Measurements from ENCODE around the gene OPRM1. TPM values are rescaled to one million over a fixed set of nuclear protein-coding genes. Genes with fewer than 3 reads are reported as not detected.

Gene OPRM1
- total and polyA plus RNA-seq, 9 donors: 0.11 to 0.22 TPM; not detected in 7

DNA sequence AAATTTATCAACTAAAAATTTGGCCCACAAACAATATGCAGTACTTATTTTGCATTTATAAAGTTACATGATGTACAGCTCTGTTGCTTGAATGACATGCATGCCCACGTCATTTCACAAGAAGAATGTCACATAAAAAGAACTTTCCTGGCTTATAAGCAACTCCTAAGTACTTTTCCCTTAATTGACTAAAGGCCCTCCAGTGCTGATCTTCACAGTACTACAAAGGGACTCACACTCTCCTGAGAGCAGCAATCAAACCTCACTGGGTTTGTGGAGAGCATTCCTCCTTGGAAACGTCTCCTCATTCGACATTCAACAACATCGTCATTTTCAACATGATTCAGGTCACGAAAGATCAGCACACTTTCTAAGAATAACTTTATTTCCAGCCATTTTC is 206.5 kb downstream of the OPRM1 start:
- Histone ChIP-seq H3K9me3 (replicated peaks; ENCODE audit: control insufficient read depth, low read depth, low read length) (no peaks in the 10 kb centered on the region), H3K4me3 (ENCODE audit: low read length) (no peak overlapping the region), H3K4me1 (ENCODE audit: control insufficient read depth, insufficient read depth, low read length) (peaks cover 7% of the 10 kb centered on the region), H3K27ac (ENCODE audit: low read length) (no peak overlapping the region), H3K36me3 (ENCODE audit: control insufficient read depth, insufficient read depth, low read length) (no peaks in the 10 kb centered on the region), H3K27me3 (ENCODE audit: control insufficient read depth, insufficient read depth, low read length) (no peaks in the 10 kb centered on the region)
- WGBS (ENCODE audit: insufficient coverage): 45% methylated on average over 5 of the region's 5 CpGs
- no peak for DNase-seq

DNA sequence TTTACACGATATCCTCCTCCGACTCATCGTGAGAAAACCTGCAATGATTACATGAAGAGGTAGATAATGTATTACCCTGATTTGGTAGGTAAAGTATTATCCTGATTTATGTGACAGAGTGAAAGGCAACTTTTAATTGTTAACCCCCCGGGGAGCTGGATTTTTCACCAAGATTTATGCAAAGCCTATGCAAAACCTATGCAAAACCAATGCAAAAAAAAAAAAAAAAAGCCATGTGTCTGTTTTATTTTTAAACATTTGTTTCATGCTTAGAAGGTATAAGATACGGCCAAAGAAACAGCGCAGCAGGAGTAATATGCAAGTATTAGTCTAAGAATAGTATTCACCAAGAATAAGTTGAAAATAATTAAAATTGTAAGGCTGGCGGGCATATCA is 207.7 kb downstream of the OPRM1 start:
- no peak for DNase-seq
- no CpG with 5 or more reads among the region's 7 CpGs for WGBS (ENCODE audit: insufficient coverage)
- H3K4me3 ChIP-seq (ENCODE audit: low read length): peak overlapping the region; percentile 1

DNA sequence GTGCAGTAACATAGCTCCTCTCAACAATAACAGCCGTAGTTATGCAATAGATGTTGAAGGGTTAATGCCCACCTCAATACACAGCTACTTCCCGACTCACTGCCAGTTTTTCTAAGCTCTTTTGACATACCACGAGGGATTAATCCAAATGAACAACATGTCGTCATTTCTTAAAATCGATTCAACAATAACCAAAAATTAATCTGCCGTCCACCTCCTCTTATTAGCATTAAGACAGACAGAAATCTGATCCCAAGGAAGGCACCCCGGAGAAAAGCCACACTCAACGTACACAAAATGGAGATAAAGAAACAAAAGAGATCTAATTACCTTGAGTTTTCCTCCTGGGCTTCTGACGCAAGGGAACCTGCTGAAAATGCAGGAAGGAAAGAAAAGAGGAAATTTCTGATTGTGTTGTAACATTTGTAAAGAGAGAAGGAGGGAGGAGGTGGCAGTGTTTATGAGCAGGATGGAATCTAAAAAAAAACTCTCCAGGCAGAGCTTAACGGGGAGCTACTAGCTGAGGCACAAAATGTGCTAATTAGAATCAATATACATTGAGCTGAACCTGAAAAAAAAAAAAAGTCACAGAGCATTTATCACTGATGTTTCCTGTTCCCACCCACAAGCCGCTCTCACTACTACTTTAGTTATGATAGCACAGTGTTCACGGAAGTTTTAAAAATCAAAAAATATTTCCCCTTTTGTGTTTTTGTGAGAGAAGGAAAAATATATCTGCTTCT is 208.2 kb downstream of the OPRM1 start:
- Histone ChIP-seq H3K36me3 (ENCODE audit: control insufficient read depth, insufficient read depth, low read length) (no peaks in the 10 kb centered on the region), H3K9me3 (replicated peaks; ENCODE audit: control insufficient read depth, low read depth, low read length) (no peaks in the 10 kb centered on the region), H3K27me3 (ENCODE audit: control insufficient read depth, insufficient read depth, low read length) (no peaks in the 10 kb centered on the region), H3K27ac (ENCODE audit: low read length) (peak overlapping the region; percentile 25), H3K4me3 (ENCODE audit: low read length) (peak overlapping the region; percentile 23), H3K4me1 (ENCODE audit: control insufficient read depth, insufficient read depth, low read length) (peaks cover 7% of the 10 kb centered on the region)
- DNase-seq: no peak
- WGBS (ENCODE audit: insufficient coverage): no CpG with 5 or more reads among the region's 12 CpGs

More for the DNA sequence above, 207.7 kb downstream of the OPRM1 start:
- Histone ChIP-seq H3K36me3 (ENCODE audit: control insufficient read depth, insufficient read depth, low read length) (no peaks in the 10 kb centered on the region), H3K4me1 (ENCODE audit: control insufficient read depth, insufficient read depth, low read length) (peaks cover 7% of the 10 kb centered on the region), H3K9me3 (replicated peaks; ENCODE audit: control insufficient read depth, low read depth, low read length) (no peaks in the 10 kb centered on the region), H3K27me3 (ENCODE audit: control insufficient read depth, insufficient read depth, low read length) (no peaks in the 10 kb centered on the region), H3K27ac (ENCODE audit: low read length) (no peak overlapping the region)

DNA sequence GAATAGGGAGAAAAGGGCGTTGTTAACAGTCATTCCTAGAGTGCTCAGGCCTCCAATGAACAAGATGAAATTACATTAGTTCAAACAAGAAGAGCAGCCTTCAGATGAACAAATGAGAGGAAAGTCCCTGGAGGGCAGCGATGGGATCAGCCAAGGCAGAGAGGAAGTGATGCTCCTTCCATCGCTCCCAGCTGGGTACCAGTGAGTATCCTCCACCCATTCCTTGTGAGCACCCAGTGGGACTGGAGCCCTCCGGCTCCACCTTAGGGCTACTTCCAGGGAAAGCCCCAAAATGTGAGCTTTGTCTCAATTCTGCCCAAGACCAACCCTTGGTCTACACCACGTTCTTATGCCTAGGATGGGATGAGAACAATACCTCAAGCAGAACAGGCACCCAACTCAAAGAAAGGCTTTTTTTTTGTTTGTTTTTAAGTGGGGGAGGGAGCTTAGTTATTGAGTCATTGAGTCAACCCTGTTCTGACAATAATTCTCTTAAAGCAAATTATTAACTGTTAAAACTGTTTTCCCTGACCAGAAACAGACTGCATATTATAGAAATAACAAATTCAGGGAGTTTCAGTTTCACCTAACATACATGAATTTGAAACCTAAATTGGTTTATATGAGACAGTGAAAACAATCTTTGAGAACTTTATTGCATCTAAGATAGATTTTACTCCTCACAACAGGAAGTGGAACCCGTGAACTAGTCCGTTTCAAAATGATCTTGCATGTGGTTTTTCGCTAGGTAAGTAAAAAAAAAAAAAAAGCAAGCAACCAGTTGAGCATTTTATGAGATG is 210.7 kb downstream of the OPRM1 start:
- H3K4me1 ChIP-seq (ENCODE audit: control insufficient read depth, insufficient read depth, low read length): peaks cover 4% of the 10 kb centered on the region
- H3K27me3 ChIP-seq (ENCODE audit: control insufficient read depth, insufficient read depth, low read length): no peaks in the 10 kb centered on the region
- H3K9me3 ChIP-seq (replicated peaks; ENCODE audit: control insufficient read depth, low read depth, low read length): no peaks in the 10 kb centered on the region
- H3K36me3 ChIP-seq (ENCODE audit: control insufficient read depth, insufficient read depth, low read length): no peaks in the 10 kb centered on the region
- no peak overlapping the region for H3K27ac ChIP-seq (ENCODE audit: low read length)
- DNase-seq: no peak
- WGBS (ENCODE audit: insufficient coverage): 66% methylated on average over 3 of the region's 8 CpGs
- no peak overlapping the region for H3K4me3 ChIP-seq (ENCODE audit: low read length)

DNA sequence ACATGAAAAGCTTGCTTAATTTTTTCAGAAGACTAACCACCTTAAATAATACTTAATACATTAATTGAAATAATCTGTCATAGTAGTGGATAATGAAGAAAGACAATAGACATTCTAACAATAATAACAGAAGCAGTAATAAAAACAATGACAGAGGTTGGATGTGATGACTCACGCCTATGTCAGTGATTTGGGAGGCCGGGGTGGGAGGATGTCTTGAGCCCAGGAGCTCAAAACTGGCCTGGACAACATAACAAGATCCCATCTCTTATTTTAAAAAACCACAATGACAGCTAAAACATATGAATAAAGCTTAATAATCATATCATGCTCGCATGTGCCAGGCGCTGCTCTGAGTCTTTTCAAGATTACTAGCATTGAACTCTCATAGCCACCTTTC is 212.1 kb downstream of the OPRM1 start:
- no peaks in the 10 kb centered on the region for H3K27me3 ChIP-seq (ENCODE audit: control insufficient read depth, insufficient read depth, low read length)
- H3K4me3 ChIP-seq (ENCODE audit: low read length): no peak overlapping the region
- DNase-seq: no peak
- WGBS (ENCODE audit: insufficient coverage): no CpG with 5 or more reads among the region's 4 CpGs
- H3K4me1 ChIP-seq (ENCODE audit: control insufficient read depth, insufficient read depth, low read length): peaks cover 4% of the 10 kb centered on the region
- H3K36me3 ChIP-seq (ENCODE audit: control insufficient read depth, insufficient read depth, low read length): no peaks in the 10 kb centered on the region
- no peak overlapping the region for H3K27ac ChIP-seq (ENCODE audit: low read length)
- peaks cover 5% of the 10 kb centered on the region for H3K9me3 ChIP-seq (replicated peaks; ENCODE audit: control insufficient read depth, low read depth, low read length)

DNA sequence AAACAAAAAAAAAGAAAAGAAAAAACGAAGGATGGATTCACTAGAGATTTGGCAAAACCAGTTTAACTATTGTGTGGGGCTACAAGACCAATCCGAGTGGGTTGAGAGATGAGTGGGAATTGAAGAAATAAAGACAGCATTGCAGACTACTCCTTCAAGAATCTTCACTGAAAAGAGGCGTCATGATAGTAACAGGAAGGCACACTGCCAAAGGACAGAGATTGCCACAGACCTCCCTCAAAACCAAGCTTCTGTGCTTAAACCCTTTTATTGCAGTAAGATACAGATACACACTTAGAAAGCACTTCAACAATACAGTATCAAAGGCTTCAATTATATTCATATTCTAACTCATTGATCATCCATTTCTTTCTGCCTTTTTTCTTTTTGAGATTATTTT is 213.6 kb downstream of the OPRM1 start:
- no peak overlapping the region for H3K27ac ChIP-seq (ENCODE audit: low read length)
- H3K27me3 ChIP-seq (ENCODE audit: control insufficient read depth, insufficient read depth, low read length): no peaks in the 10 kb centered on the region
- no CpG with 5 or more reads among the region's 3 CpGs for WGBS (ENCODE audit: insufficient coverage)
- H3K4me3 ChIP-seq (ENCODE audit: low read length): no peak overlapping the region
- H3K4me1 ChIP-seq (ENCODE audit: control insufficient read depth, insufficient read depth, low read length): no peaks in the 10 kb centered on the region
- H3K9me3 ChIP-seq (replicated peaks; ENCODE audit: control insufficient read depth, low read depth, low read length): peaks cover 5% of the 10 kb centered on the region
- no peaks in the 10 kb centered on the region for H3K36me3 ChIP-seq (ENCODE audit: control insufficient read depth, insufficient read depth, low read length)
- DNase-seq: no peak

DNA sequence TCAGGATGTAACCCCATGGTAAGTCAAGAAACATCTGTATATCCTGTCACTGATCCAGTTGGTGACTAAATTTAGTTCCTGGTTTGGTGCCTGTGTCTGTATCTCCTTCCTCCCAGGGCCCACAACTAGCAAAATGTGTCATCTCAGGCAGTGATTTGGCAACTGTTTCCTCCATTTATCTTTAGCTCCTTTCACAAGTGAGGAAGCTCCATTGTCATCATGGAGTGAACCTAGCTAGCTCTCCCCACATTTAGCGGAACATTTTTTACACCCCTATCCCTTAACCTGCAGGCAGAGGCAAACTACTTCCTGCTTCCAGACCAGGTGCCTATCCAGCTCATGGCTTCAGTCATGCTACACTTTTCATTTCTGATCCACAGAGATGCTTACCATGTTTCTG is 218.0 kb downstream of the OPRM1 start:
- no peaks in the 10 kb centered on the region for H3K36me3 ChIP-seq (ENCODE audit: control insufficient read depth, insufficient read depth, low read length)
- no peak overlapping the region for H3K27ac ChIP-seq (ENCODE audit: low read length)
- peak; percentile 76 for DNase-seq
- H3K9me3 ChIP-seq (replicated peaks; ENCODE audit: control insufficient read depth, low read depth, low read length): peaks cover 5% of the 10 kb centered on the region
- no peaks in the 10 kb centered on the region for H3K27me3 ChIP-seq (ENCODE audit: control insufficient read depth, insufficient read depth, low read length)
- H3K4me1 ChIP-seq (ENCODE audit: control insufficient read depth, insufficient read depth, low read length): no peaks in the 10 kb centered on the region
- H3K4me3 ChIP-seq (ENCODE audit: low read length): no peak overlapping the region
- WGBS (ENCODE audit: insufficient coverage): 100% methylated on average over 1 of the region's 1 CpG

DNA sequence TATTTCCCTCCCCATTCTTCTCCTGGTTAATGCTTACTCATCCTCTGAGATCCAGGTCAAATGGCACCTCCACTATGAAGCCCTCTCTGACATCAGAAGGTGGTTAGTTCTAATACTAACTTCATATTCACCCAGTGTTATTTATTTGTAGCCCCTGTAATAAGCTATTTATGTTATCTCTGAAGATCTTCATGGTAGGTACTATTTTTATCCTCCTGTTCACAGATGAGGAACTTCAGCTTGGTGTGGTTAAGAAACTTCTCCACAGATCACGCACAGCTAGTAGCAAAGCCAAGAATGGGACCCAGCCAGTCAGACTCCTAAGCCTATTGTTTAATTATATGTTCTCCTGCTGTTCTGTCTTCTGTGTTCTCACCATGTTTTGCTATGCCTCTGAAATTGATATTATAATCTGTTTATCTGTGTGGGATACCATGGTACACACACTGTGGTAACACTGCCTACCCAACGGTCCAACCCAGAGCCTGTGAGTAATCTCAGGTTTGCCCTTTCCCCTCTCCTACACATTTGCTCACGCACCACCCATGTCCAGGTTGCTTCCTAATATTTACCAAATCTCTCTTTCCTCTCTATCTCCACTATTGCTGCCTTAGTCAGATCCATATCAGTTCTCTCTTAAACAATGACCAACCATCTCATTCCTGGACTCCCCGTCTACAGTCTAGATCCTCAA is 219.2 kb downstream of the OPRM1 start:
- Histone ChIP-seq H3K36me3 (ENCODE audit: control insufficient read depth, insufficient read depth, low read length) (no peaks in the 10 kb centered on the region), H3K27ac (ENCODE audit: low read length) (no peak overlapping the region), H3K4me3 (ENCODE audit: low read length) (no peak overlapping the region)

DNA sequence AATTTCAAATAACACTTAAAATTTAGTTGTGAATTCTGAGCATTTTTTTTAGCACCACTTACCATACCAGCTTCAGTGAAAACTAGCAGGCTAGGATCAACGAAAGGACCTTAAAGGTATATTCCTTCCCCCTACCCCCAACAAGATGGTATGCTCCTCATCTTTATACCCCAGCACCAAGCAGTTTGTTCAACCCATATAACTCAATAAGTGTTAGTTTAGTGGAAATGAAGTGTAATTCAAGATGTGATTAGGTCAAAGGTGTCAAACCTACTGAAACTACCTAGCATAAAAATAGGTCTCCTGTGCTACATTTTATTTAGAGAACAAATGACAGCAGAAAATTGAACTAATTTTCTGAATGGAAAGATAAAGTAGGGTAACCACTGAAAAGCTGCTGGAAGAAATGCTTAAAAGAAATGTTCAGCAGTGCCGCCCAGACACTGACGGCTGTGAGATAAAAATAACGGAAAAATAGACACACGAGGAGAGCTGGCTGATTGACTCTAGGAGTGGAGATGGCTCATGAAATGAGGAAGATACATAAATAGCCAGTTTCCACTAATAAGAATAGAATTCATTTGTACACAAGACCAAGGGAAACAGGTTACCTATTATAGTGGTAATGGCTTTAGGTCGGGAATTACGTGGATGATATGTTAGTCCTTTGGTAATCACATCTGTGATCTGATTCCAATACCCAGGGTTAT is 222.8 kb downstream of the OPRM1 start:
- Histone ChIP-seq H3K4me1 (ENCODE audit: control insufficient read depth, insufficient read depth, low read length) (no peaks in the 10 kb centered on the region), H3K36me3 (ENCODE audit: control insufficient read depth, insufficient read depth, low read length) (no peaks in the 10 kb centered on the region), H3K27ac (ENCODE audit: low read length) (no peak overlapping the region), H3K9me3 (replicated peaks; ENCODE audit: control insufficient read depth, low read depth, low read length) (no peaks in the 10 kb centered on the region), H3K4me3 (ENCODE audit: low read length) (no peak overlapping the region), H3K27me3 (ENCODE audit: control insufficient read depth, insufficient read depth, low read length) (no peaks in the 10 kb centered on the region)
- DNase-seq: peak; percentile 63
- 84% methylated on average over 4 of the region's 7 CpGs for WGBS (ENCODE audit: insufficient coverage)

More for the DNA sequence above, 219.2 kb downstream of the OPRM1 start:
- Histone ChIP-seq H3K9me3 (replicated peaks; ENCODE audit: control insufficient read depth, low read depth, low read length) (peaks cover 5% of the 10 kb centered on the region), H3K4me1 (ENCODE audit: control insufficient read depth, insufficient read depth, low read length) (no peaks in the 10 kb centered on the region), H3K27me3 (ENCODE audit: control insufficient read depth, insufficient read depth, low read length) (no peaks in the 10 kb centered on the region)
- 52% methylated on average over 3 of the region's 4 CpGs for whole genome bisulfite sequencing (ENCODE audit: insufficient coverage)
- DNase-seq: peak; percentile 43
